ENCODE results near the gene JAKMIP2.
A peak's percentile ranks its signal among the peaks of the same experiment; 100 is the strongest.

DNA sequence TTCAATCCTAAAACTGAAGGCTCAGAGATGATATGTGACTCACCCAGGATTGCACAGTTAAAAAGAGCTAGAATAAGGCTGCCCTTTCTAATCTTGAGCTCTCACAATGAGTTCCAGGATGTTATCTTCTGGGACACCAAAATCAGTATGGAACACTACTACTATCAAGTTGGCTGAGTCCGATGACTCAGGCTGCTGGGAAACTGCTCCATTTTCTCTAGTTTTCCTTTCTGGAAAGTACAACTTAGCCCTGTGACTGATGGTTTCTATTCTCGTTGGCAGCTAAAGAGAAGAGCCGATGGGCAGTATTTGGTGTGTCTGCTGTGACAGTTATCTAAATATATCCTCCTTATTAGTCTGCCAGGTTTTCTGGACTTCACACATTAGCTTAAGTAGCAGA lies 234.8 kb downstream of the JAKMIP2 start:
- TF ChIP-seq, protein P1, sequence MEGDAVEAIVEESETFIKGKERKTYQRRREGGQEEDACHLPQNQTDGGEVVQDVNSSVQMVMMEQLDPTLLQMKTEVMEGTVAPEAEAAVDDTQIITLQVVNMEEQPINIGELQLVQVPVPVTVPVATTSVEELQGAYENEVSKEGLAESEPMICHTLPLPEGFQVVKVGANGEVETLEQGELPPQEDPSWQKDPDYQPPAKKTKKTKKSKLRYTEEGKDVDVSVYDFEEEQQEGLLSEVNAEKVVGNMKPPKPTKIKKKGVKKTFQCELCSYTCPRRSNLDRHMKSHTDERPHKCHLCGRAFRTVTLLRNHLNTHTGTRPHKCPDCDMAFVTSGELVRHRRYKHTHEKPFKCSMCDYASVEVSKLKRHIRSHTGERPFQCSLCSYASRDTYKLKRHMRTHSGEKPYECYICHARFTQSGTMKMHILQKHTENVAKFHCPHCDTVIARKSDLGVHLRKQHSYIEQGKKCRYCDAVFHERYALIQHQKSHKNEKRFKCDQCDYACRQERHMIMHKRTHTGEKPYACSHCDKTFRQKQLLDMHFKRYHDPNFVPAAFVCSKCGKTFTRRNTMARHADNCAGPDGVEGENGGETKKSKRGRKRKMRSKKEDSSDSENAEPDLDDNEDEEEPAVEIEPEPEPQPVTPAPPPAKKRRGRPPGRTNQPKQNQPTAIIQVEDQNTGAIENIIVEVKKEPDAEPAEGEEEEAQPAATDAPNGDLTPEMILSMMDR (IDR thresholded peaks at IDR 0.05): no peak
- TF ChIP-seq POLR2A (IDR thresholded peaks at IDR 0.05; ENCODE audit: low read depth) (no peak), EP300 (IDR thresholded peaks at IDR 0.05) (peak; percentile 26), POLR2AphosphoS5 (IDR thresholded peaks at IDR 0.05) (no peak)
